H54 (cell line): Measurements from ENCODE around the gene TSPAN13.
A peak's percentile ranks its signal among the peaks of the same experiment; 100 is the strongest.

ENCODE experiments used
- DNase-seq: peaks from one replicate; pipeline ENCODE4 v3.0.0; 2011; ENCODE audit warnings: low spot score, mixed read lengths; ENCODE audit not compliant: insufficient read length
- FAIRE-seq: peaks from 3 replicates; lab custom pipeline; 2011; peaks lifted over from hg19 to GRCh38; lab: Jason Lieb, UNC
- POLR2A ChIP-seq: IDR thresholded peaks from 2 replicates; pipeline ENCODE4 v1.6.1; 2011; ENCODE audit warnings: low read depth, mild to moderate bottlenecking, low read length

TSPAN13 gene

DNA sequence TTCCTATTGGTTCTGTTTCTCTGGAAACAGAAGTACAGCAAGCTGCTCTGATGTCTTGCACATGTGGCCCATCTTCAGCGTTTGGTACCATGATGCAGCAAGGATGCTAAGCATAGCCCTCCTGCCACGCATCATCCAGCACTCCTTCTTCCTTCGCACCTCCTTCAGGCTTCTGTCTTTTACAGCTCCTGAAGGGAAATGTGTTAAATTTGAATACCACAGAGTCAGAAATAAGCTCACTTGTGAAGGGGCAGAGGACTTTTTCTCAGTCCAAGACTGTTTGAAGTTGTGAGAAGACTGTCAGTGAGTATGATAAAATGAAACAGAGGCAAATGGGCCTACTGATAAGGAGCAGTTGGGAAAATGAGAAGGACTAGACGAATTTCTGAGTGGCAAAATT, 20.7 kb downstream of the TSPAN13 start:
- no peak for TF ChIP-seq POLR2A
- DNase-seq (no peak), FAIRE-seq (no peak)

DNA sequence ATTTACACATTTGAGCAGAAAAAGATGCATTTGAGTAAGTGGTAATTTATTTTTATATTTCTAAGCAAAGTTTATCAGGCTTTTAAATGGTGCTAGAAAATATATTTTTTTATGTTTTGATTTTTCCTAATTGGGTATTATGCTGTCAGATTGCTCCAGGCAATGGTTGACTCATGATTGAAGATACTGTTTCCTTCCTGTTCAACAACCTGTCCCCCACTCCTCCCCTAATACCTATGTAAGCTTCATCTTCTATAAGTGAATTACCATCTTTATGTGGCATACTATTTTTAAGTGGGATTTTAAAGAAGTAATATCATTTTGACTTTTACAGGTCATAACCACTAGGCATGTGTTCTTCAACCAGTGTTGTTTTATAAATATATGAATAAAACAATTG, 21.4 kb downstream of the TSPAN13 start:
- no peak for FAIRE-seq

DNA sequence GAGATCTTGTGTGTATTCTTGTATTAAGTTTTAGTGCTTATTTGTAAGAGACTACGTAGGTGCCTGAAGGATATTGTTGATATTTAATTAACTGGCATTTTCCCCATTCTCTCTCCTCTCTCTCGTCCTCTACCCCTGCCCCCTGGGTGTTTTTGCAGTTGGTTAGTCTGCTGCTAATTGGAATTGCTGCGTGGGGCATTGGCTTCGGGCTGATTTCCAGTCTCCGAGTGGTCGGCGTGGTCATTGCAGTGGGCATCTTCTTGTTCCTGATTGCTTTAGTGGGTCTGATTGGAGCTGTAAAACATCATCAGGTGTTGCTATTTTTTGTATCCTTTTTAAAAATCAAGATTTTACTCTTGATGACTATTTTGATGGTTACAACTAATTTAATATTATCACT, 22.5 kb downstream of the TSPAN13 start:
- DNase-seq (no peak), FAIRE-seq (no peak)
- TF ChIP-seq POLR2A, result no peak

More for the DNA sequence above, 21.4 kb downstream of the TSPAN13 start:
- no peak for DNase-seq
- TF ChIP-seq POLR2A, result no peak

DNA sequence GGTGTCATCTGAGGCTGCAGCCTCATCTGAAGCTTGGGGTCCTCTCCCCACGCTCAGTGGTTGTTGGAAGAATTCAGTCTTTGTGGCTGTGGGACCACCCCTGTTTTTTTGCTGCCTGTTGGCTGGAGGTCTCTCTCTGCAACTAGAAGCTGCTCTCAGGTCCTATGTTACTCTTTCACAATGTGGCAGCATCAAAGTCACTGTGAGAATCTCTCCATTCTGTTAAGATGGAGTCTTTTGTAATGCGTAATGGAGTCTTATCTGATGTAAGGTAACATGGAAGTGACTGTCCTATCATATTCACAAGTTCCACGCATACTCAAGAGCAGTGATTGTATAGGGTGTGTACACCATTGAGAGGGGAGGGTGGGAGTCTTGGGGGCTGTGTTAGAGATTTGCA, 24.9 kb downstream of the TSPAN13 start:
- no peak for TF ChIP-seq POLR2A
- DNase-seq (no peak), FAIRE-seq (no peak)

DNA sequence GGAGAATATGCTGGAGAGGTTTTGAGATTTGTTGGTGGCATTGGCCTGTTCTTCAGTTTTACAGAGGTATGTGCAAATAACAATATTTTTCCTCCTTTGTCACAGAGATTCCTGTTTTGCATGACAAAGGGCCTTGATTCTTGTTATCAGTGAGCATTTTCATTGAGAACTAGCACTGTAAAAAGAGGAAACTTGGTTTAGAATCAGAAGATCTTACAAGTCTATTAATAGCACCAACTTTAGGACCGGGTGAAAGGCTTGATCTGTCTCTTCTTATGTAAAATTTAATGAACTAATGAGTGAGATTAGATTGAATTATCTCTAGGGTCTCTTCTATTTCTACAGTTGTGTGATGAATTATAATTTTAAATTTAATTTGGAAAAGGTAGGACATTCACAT, 25.5 kb downstream of the TSPAN13 start:
- FAIRE-seq (no peak), DNase-seq (no peak)
- TF ChIP-seq POLR2A, result no peak

DNA sequence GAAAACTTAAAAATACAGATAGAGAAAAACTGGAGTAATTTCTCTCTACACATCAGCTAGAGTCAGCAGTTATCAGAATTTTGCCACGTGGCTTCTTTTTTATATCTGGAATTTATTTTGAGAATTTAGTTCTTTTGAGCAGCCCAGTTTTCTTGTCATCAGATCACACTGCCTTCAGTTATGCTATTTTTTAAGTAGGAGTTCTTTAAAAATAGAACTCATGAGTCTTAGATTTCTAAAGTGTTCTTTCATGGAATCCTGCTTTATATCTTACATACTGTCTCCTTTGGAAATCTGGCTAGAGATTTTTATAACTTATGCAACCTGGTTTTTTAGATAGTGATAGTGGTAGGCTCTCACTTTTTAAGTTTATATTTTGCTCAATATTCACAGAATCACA, 27.0 kb downstream of the TSPAN13 start:
- no peak for TF ChIP-seq POLR2A
- DNase-seq (no peak), FAIRE-seq (peak; percentile 52)

DNA sequence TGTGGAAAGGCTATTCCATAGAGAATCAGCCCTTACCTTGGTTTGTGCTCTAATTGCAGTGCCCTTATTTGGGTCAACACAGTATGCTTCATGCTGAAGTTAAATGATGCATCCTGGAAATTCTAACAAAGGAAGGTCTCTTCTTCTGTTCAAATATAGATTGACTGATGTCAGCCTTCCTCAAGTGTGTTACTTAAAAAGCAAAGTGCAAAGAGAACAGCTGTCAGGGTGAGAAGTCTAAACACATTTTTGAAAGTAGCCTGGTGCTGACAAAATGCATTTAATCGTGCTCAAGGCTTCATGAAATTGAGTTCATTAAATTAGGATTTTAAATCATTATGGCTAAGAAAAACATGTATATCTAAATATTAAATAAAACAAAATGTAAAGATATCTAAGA, 31.8 kb downstream of the TSPAN13 start:
- no peak for FAIRE-seq
- TF ChIP-seq POLR2A, result no peak
- no peak for DNase-seq

DNA sequence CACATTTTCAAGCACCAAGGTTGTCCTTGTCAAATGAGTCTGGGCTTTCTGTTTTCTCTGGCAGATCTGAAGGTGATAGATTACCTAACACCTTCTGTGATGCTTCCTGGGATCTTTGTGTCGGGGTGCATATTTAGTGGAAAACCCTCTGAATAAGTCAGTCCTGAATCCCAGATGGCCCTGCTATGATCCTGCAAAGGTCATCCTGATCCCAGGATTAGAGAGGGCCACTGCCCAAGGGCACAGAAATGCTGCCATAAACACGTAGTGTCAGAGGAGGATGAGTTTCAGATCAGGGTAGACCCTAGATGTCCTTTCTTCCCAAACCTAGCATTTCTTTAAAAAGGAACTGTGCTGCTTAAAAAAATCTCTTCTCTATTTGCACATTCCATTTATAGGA, 32.3 kb downstream of the TSPAN13 start:
- TF ChIP-seq POLR2A, result no peak
- DNase-seq (no peak), FAIRE-seq (no peak)

DNA sequence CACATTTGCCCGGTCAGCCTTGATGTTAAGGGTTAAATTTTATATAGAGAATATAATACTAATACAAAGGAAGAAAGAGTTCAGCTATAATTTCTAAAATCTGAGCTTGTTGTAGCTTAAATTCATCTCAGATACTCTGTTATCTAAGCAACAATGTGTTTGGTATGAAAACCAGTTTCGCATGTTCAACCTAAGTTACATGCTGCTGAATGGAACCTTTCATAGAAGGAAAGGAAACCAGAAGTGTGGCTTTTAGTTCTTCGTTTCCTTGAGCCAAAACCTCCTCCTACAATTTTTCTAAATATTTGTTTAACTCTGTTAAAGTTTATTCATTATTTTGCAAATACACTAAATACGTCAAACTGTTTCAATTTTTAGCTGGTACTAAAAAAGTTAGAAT, 32.7 kb downstream of the TSPAN13 start:
- FAIRE-seq, result no peak
- no peak for TF ChIP-seq POLR2A
- no peak for DNase-seq

DNA sequence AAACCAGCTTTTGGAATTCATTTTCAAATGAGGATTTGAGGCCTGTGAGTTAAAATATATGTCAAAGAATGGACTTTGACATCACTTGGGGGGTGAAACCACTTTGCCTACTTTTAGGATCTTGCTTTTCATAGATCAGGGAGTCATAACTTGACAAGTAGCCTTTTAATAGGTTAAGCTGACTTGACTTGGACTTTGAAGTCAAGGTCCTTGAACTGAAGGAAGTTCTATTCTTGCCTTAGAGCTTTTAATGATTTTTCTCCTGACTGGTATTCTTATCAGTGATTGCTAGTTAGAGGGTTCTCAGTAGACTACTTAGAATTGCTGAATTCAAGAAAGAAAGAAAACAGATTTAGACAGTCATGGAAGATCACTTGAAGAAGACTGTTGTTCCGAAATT, 33.6 kb downstream of the TSPAN13 start:
- FAIRE-seq (peak; percentile 15), DNase-seq (no peak)
- no peak for TF ChIP-seq POLR2A

DNA sequence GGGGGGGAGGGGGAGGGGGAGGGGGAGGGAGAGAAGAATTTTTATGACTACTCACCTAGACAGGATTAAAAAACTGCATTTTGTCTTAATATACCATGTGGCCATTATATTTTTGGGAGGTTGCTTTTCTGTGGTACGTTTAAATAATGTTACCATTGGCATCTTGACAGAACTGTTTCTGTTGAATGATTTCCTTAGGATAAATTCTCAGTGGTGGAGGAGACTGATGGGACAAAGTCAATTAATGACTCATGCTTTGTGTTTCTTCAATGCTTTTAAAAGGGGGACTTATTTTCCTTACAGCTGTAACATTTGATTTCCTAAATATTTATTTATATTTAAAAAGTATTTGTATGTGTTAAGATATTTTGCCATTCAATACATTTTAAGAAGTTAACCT, 37.5 kb downstream of the TSPAN13 start:
- FAIRE-seq, result no peak
- TF ChIP-seq POLR2A, result no peak
- DNase-seq, result no peak

DNA sequence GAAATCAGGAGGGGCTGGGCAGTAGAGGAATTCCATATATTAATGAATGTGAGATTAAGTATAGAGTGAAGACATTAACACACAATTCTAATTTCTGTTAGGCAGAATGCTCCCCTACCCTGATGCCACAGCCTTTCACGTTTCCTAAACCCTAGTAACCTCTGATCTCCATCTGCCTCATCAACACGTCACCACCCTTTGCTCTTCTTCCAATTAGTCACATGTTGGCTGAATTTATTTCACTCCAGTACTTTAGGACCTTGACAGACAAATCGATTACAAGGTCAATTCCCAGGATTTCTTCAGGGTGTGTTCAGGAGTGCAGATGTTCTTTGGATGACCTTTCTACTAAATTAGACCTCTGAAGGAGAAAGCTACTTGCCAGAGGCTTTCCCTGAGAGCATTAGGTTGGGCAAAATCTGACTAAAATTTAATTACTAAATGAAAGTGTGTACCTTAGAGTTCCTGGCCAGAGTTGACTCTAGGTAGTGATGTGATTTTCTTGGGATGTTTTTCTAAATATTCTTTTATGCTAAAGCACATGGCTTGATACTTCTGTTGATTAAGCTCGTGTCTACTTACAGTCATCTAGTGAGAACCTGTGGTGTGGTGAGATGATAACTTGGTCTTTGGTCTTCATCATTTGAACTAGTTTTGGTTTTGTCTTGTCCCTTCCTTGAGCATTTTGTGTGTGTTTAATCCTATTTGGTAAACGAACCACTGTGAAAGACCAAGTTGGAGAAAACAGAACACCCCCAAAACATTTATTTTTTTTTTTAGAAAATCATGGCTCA, 38.5 kb downstream of the TSPAN13 start:
- TF ChIP-seq POLR2A, result no peak

DNA sequence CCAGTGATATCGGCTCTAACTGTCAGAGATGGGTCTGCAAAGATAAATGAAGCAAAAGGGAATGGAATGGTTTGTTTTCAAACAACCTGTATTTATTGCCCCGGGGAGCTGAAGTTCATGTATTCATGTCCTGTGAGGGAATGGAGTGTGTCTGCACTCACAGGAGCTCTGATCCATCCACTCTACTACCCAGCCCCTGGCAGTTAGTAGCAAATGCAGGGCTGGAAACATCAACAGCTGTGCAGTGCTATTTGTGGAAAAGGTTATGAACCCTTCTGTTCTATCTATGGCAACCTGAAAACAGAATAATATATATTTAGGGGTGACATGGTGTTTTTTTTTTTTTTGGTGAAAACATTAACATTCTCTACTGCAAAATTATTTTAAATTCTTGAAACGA, 41.4 kb downstream of the TSPAN13 start:
- DNase-seq, result no peak
- TF ChIP-seq POLR2A, result no peak
- FAIRE-seq, result no peak

More for the DNA sequence above, 38.5 kb downstream of the TSPAN13 start:
- FAIRE-seq, result no peak
- DNase-seq, result no peak

DNA sequence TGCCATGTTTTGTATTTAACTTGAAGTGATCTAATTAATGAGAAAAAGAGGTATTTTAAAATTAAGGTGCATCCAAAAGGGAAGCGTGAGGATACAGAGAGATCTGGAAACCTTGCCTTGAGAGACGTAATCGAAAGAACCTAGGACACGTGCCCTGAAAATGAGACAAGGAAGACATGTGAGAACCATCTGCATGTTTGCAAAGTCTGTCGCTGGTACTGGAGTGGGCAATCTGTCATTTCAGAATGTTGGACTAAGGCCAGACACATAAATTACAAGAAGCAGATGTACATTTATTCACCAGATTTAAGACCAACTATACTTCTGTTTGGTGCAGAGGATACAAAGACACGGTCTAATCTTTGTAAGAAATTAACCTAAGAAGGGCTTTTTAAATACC, 42.1 kb downstream of the TSPAN13 start:
- TF ChIP-seq POLR2A, result no peak
- DNase-seq, result no peak
- no peak for FAIRE-seq

DNA sequence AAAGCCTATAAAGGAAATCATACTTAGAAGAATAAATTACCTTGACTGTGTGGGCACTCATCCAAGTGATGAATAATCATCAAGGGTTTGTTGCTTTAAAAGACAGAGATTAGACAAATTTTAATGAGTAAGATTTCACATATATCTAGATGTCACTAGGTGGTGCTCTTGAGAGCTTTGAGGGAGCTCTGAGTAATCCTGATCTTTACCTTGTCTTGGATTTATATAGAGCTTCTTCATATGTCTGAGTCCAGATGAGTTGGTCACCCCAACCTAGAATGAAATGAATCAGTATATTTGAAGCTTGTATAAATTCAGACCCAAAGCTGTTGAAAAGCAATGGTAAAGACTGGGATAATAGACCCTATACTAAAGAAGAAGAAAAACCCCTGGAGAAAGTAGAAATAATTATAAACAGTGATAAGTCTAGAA, 47.6 kb downstream of the TSPAN13 start:
- TF ChIP-seq POLR2A, result no peak
- FAIRE-seq (peak; percentile 86), DNase-seq (peak; percentile 77)

DNA sequence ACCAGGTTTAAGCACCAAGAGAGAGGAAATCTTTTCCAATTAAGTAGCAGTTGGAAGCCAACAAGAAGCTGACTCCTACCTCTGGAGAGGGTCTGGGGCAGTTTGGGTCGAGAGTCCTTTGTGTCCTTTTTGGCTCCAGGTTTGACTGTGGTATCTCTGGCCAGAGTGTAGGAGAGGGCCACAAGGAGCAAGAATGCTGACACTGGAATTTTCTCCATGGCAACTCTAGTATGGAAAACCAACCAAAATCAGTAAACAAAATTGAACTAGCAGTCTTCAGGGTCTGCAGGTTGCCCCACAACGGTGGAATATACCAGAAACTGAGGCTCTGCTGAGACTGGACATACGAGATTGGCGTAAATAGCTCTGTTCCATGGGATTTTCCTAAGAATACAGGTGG, 48.0 kb downstream of the TSPAN13 start:
- FAIRE-seq, result no peak
- no peak for DNase-seq
- TF ChIP-seq POLR2A, result no peak
